Endothelial cell of umbilical vein (primary cell): Measurements from ENCODE around the gene CPNE7. TPM values are rescaled to one million over a fixed set of nuclear protein-coding genes. Genes with fewer than 3 reads are reported as not detected.

Experiments
- BruUV-seq: library from RNA; stranded (reverse); fragments of 400-500 nt; replicated peaks from 2 replicates; lab custom pipeline; 2021; lab: Mats Ljungman, UMichigan
- CTCF ChIA-PET: fragments of 300-600, 350-600 bp; sonication (Branson Sonifier 250); formaldehyde crosslinking; loops from one replicate; lab custom pipeline; 2021; ENCODE audit warnings: antibody characterized with exemption, inconsistent platforms; lab: Charles Lee
- POLR2A ChIA-PET: fragments of 300-600, 350-600 bp; sonication (Branson Sonifier 250); formaldehyde crosslinking; loops from one replicate; lab custom pipeline; 2021; ENCODE audit warnings: antibody characterized with exemption, inconsistent platforms; lab: Charles Lee
- DNase-seq: peaks from one replicate; pipeline ENCODE4 v3.0.0-alpha.2; 2011; ENCODE audit warnings: low read depth, low spot score
- FAIRE-seq: peaks from 2 replicates; lab custom pipeline; 2011; peaks lifted over from hg19 to GRCh38; lab: Jason Lieb, UNC
- H2AFZ ChIP-seq: 2 replicates; pipeline ENCODE4 v1.6.0; 2012; ENCODE audit warnings: low read depth, low read length, control low read depth, inconsistent platforms
- H3K27ac ChIP-seq: 2 replicates; pipeline ENCODE4 v1.5.1; 2011; ENCODE audit warnings: low read depth, mild to moderate bottlenecking, control low read depth, low read length, moderate library complexity; ENCODE audit not compliant: insufficient read depth
- H3K27me3 ChIP-seq, 2 experiments: 2 replicates each; pipeline versions ENCODE4 v1.6.0 to v1.6.1; 2011; ENCODE audit warnings: low read length in 2 of 2, mixed read lengths in 1 of 2; ENCODE audit not compliant: control insufficient read depth in 2 of 2, insufficient read depth in 2 of 2
- H3K36me3 ChIP-seq, 2 experiments: 2 replicates in 1 of 2; 3 replicates in 1 of 2; pipeline ENCODE4 v1.5.1; 2011; ENCODE audit warnings: low read length in 2 of 2, mild to moderate bottlenecking in 1 of 2, moderate library complexity in 1 of 2; ENCODE audit not compliant: control insufficient read depth in 2 of 2, insufficient read depth in 2 of 2; ENCODE audit errors: extremely low read depth in 1 of 2
- H3K4me1 ChIP-seq: 3 replicates; pipeline ENCODE4 v1.5.1; 2011; ENCODE audit warnings: mild to moderate bottlenecking, low read length; ENCODE audit not compliant: control insufficient read depth, insufficient read depth; ENCODE audit errors: extremely low read depth
- H3K4me2 ChIP-seq: 2 replicates; pipeline ENCODE4 v1.6.1; 2011; ENCODE audit warnings: low read length, control low read depth, mixed read lengths; ENCODE audit not compliant: insufficient read depth
- H3K4me3 ChIP-seq, 3 experiments: fragments of 200-600 bp in 1 of 3; sonication (generic), shearing (Covaris generic) in 1 of 3; replicated peaks in 1 of 3; 2 replicates each; pipeline ENCODE4 v1.5.1; 2011 to 2016; ENCODE audit warnings: control low read depth in 3 of 3, low read length in 3 of 3, mild to moderate bottlenecking in 2 of 3, inconsistent platforms in 1 of 3, low read depth in 1 of 3, moderate library complexity in 1 of 3; ENCODE audit not compliant: insufficient read depth in 1 of 3
- H3K79me2 ChIP-seq: 2 replicates; pipeline ENCODE4 v1.6.0; 2012; ENCODE audit warnings: low read length, inconsistent platforms; ENCODE audit not compliant: control insufficient read depth, insufficient read depth
- H3K9ac ChIP-seq: replicated peaks from 2 replicates; pipeline ENCODE3; 2011; ENCODE audit warnings: low read length, control low read depth; ENCODE audit not compliant: insufficient read depth; ENCODE audit errors: extremely low read depth
- H3K9me1 ChIP-seq: replicated peaks from 3 replicates; pipeline ENCODE4 v1.6.0; 2011; ENCODE audit warnings: mild to moderate bottlenecking, low read length; ENCODE audit not compliant: control insufficient read depth, insufficient read depth; ENCODE audit errors: extremely low read depth
- H3K9me3 ChIP-seq: replicated peaks from 2 replicates; pipeline ENCODE4 v1.5.1; 2012; ENCODE audit warnings: low read length, inconsistent platforms; ENCODE audit not compliant: control insufficient read depth, insufficient read depth
- H4K20me1 ChIP-seq: replicated peaks from 2 replicates; pipeline ENCODE3; 2011; ENCODE audit warnings: mild to moderate bottlenecking, low read length; ENCODE audit not compliant: control insufficient read depth, insufficient read depth; ENCODE audit errors: extremely low read depth
- CTCF ChIP-seq, 2 donors: IDR thresholded peaks; 1 replicate in 1 of 2; 2 replicates in 1 of 2; pipeline ENCODE4 v1.5.1; 2011; ENCODE audit warnings: low read length in 2 of 2, mild to moderate bottlenecking in 2 of 2, moderate library complexity in 2 of 2, control low read depth in 1 of 2, inconsistent platforms in 1 of 2, low read depth in 1 of 2; ENCODE audit not compliant: insufficient read depth in 1 of 2; ENCODE audit errors: extremely low read depth in 1 of 2
- EZH2 ChIP-seq: IDR thresholded peaks from 2 replicates; pipeline ENCODE4 v1.6.1; 2012; ENCODE audit warnings: borderline replicate concordance, low read depth, mild to moderate bottlenecking, moderate library complexity, low read length, inconsistent platforms; ENCODE audit not compliant: severe bottlenecking
- FOS ChIP-seq: IDR thresholded peaks from 2 replicates; pipeline ENCODE4 v1.6.1; 2011; ENCODE audit warnings: mild to moderate bottlenecking, low read length, moderate library complexity, borderline replicate concordance; ENCODE audit not compliant: insufficient read depth
- JUN ChIP-seq: IDR thresholded peaks from 2 replicates; pipeline ENCODE4 v1.6.1; 2011; ENCODE audit warnings: borderline replicate concordance, low read depth; ENCODE audit not compliant: insufficient read length, insufficient read depth
- dilution Hi-C: fragments of 300-500 bp; cut with MboI; formaldehyde crosslinking; loops from one replicate; pipeline ENCODE4 v1.15.0; 2019; ENCODE audit warnings: low sequenced_read_pairs; ENCODE audit not compliant: extremely low pct_ligation_motif_present
- intact Hi-C: fragments of 100-400 bp; cut with micrococcal nuclease; formaldehyde crosslinking; loops from one replicate; pipeline ENCODE4 v1.10.0; 2022
- polyA plus RNA-seq, 4 experiments: library from polyadenylated mRNA; depleted of rRNA in 3 of 4; stranded (reverse) in 3 of 4; unstranded in 1 of 4; fragments of >200 nt; gene quantifications; 2 replicates each; pipeline versions ENCODE4 v1.2.1 to v1.2.3, GENCODE V29; 2011 to 2012; ENCODE audit warnings: missing spikeins in 1 of 4
- total RNA-seq: library from RNA; stranded (reverse); gene quantifications from 2 replicates; pipeline ENCODE4 v1.2.3, GENCODE V29; 2021

CPNE7 gene
- total and polyA plus RNA-seq, 2 donors (not counting 3 experiments of a cell fraction or from before 2014, with no cell fraction given): 2.0 to 5.9 TPM

GRCh38 chr16:89573826-89574680 is 1.5 kb upstream of the CPNE7 start:
- H4K20me1 ChIP-seq: no peaks in the 10 kb centered on the region
- H3K27ac ChIP-seq: no peak overlapping the region
- H3K9ac ChIP-seq: peak overlapping the region; percentile 40
- ChIA-PET CTCF (interaction anchor here (0.8 to 1.1 kb wide), 3 partner anchors 9 to 126 kb away, joined by 3 read pairs; no protein-coding TSS in a partner anchor), POLR2A (no interaction called here)
- no peak for DNase-seq
- no peaks in the 10 kb centered on the region for H3K9me1 ChIP-seq
- no peak overlapping the region for H3K4me3 ChIP-seq
- H3K4me2 ChIP-seq: no peak overlapping the region
- no peaks in the 10 kb centered on the region for H3K36me3 ChIP-seq
- TF ChIP-seq JUN (no peak), FOS (no peak), CTCF (IDR thresholded peaks at IDR 0.05; ENCODE audit: extremely low read depth in 1 of 2, insufficient read depth in 1 of 2, low read depth in 1 of 2, low read length in 2 of 2) (no peak), EZH2 (no peak)
- no peaks in the 10 kb centered on the region for H3K79me2 ChIP-seq
- H2AFZ ChIP-seq: peak overlapping the region; percentile 94
- intact Hi-C loops (loop anchor here (1.0 to 10.0 kb wide), 2 partner anchors 67 to 151 kb away; partner anchors contain the start of genes VPS9D1 and ZNF276), dilution Hi-C loops (no loop called here)
- no TSS peak for BruUV-seq
- peaks cover 0 to 1% of the 10 kb centered on the region in 2 experiments for H3K27me3 ChIP-seq
- peaks cover 9% of the 10 kb centered on the region for H3K4me1 ChIP-seq
- no peaks in the 10 kb centered on the region for H3K9me3 ChIP-seq
- no peak for FAIRE-seq
